ENCODE data around the gene GDF10. TPM values are rescaled to one million over a fixed set of nuclear protein-coding genes. Genes with fewer than 3 reads are reported as not detected.

GDF10 gene
- total and polyA plus RNA-seq, 9 of the 15 experiments (the other 6 are each of a cell fraction or from before 2014, with no cell fraction given) = 0.03 to 0.20 (median 0.11) TPM; not detected in 6

GRCh38 chr10:47350671-47351640, 51.0 kb downstream of the GDF10 start:
- no peak overlapping the region for H3K9ac ChIP-seq (ENCODE audit: insufficient read depth in 1 of 2, low read depth in 2 of 2, low read length in 2 of 2)
- H3K4me2 ChIP-seq (ENCODE audit: insufficient read depth, low read length) = no peak overlapping the region
- intact Hi-C loops (cut with micrococcal nuclease) = no loop called here
- CTCF ChIA-PET (ENCODE audit: low intra/inter-chr PET ratio) = no interaction called here
- peaks cover 43 to 86% of the 10 kb centered on the region in 2 experiments for H3K27me3 ChIP-seq (ENCODE audit: control insufficient read depth in 2 of 2, insufficient read depth in 2 of 2, low read length in 2 of 2)
- no peak for DNase-seq (ENCODE audit: extremely low read depth in 1 of 4, low spot score in 3 of 4)
- no peaks in the 10 kb centered on the region for H3K9me1 ChIP-seq (ENCODE audit: control insufficient read depth, insufficient read depth, low read length)
- no peak overlapping the region for H3K27ac ChIP-seq (ENCODE audit: extremely low read depth, low read depth, low read length)
- no peak overlapping the region for H2AFZ ChIP-seq (ENCODE audit: low read depth, low read length)
- no peaks in the 10 kb centered on the region for H3K9me3 ChIP-seq (replicated peaks; ENCODE audit: control insufficient read depth, insufficient read depth, low read depth, low read length)
- no peak for FAIRE-seq
- H3K4me3 ChIP-seq = no peak overlapping the region
- in situ Hi-C loops (cut with MboI) = no loop called here
- ATAC-seq = no peak
- no peaks in the 10 kb centered on the region for H3K36me3 ChIP-seq (ENCODE audit: control insufficient read depth, insufficient read depth, low read length)
- H3K79me2 ChIP-seq (ENCODE audit: control insufficient read depth, insufficient read depth, low read length) = no peaks in the 10 kb centered on the region
- POLR2A ChIA-PET = interaction anchor here (0.7 to 1.1 kb wide), 2 partner anchors 10 to 269 kb away, joined by 3 read pairs; no protein-coding TSS in a partner anchor
- H4K20me1 ChIP-seq (replicated peaks; ENCODE audit: control insufficient read depth, insufficient read depth, low read length) = peaks cover 25% of the 10 kb centered on the region
- WGBS (ENCODE audit: insufficient coverage, low coverage, missing lambda C conversion rate) = 2% methylated on average over 39 of the region's 39 CpGs
- TF ChIP-seq SIX5 (IDR thresholded peaks at IDR 0.05; ENCODE audit: borderline replicate concordance in 1 of 2, insufficient read depth in 1 of 2, low read depth in 1 of 2, low read length in 2 of 2) = no peak
- no peak for TF ChIP-seq CREM (IDR thresholded peaks at IDR 0.05; ENCODE audit: low read depth)
- TF ChIP-seq ZNF609 (CRISPR knock-in tag; IDR thresholded peaks at IDR 0.05; ENCODE audit: borderline replicate concordance) = no peak
- peaks cover 0 to 26% of the 10 kb centered on the region in 2 experiments; a peak in 1 of 5 replicates for H3K4me1 ChIP-seq (replicated peaks in 1 of 2; ENCODE audit: control insufficient read depth in 2 of 2, insufficient read depth in 2 of 2, low read length in 2 of 2)
- no TSS peak for BruUV-seq (replicated peaks)

All from K562 (cell line).